GM19438 (cell line): Measurements from ENCODE around the gene SYNDIG1L.

Experiments
- ATAC-seq: cut with Tn5 transposase; IDR thresholded peaks from one replicate; pipeline ENCODE4 v1.9.1; 2021; ENCODE audit warnings: low read depth; ENCODE audit not compliant: unreplicated experiment

The SYNDIG1L gene

DNA sequence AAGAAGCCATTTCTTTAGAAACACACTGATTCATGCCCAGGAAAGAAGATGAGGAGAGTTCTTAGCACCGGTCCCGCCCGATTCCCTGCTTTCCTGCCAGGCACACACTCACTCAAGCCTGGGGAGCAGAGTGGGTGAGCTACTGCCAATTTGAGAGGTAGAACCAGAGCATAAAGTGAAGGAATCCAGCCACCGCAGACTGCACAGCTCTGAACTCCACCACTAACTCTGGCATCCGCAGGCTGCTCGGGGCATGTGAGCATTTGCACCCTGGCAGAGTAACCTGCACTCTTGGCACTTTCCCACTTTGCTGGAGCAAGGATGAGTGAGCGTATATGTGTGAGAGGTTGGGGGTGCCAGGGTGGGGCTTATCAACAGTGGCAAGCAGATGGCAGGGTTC, 4.0 kb upstream of the SYNDIG1L start:
- ATAC-seq: no peak

DNA sequence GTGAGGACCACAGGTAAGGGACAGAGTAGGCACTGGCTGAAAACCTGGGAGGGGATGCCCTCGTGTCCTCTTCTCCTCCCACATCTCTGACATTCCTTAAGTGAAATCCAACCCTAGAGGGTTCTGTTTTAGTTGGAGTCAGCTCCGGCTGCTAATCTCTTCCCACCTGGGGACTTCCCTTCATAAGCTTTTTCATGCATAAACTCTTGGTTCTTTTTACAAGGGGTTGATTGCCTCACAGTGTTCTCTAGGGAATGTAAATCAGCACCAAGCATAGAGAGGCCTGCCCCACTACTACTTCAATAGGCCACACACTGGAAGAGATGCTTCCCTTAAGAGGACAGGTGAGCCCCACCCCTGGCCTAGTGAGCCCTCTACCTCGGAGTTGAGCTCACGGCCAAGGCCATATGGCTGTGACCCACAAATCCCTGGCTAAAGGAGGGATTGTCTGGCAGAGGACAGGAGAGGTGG, 3.2 kb upstream of the SYNDIG1L start:
- no peak for ATAC-seq

DNA sequence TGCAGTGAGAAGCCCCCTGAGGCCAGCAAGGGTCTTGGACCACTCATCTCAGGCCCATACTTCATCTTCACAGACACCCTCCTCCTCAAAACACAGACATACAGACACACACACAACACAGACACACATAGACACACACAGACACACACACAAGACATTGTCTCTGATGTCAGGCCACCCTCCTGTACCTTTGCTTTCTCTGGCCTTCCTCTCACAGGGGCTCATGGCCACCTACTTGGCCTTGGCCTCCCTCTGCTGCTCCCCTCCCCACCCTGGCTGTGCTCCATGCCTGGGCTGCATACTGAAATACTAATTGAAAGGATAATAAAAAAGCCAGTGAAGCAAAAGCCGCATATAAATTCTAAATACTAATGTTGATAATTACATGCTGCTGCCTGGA, 1.6 kb upstream of the SYNDIG1L start:
- ATAC-seq: no peak

DNA sequence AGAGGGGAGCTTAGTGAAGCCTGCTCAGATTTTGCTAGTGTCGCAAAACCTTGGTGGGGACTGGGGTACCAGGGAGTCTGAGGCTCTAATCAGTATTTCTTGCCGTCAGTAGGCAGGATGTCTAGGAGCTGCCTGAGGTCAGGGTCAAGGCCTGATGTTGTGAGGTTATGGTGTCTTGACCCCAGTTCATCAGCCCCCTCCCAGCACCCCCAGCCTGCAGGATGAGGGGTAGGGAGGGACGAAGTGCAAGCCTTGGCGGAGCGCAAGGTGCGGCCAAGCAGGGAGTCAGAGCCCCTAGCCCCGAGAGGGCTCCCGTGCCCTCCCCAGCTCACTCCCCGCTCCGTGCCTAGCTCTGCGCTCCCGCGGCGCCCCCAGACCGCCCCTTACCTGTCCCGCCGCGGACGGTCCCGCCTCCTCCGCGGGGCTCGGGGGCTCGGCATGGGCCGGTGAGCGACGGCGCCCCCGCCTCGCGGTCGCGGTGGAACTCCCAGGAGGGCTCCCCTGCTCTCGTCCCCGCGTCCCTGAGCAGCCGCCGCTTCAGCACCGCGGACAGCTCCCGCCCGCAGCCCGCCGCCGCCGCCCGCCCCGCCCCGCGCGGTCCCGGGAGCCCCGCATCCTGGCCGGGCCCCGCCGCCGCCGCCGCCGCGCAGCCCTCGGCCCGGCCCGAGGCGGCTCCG, 347 bp downstream of the SYNDIG1L start:
- ATAC-seq: no peak

DNA sequence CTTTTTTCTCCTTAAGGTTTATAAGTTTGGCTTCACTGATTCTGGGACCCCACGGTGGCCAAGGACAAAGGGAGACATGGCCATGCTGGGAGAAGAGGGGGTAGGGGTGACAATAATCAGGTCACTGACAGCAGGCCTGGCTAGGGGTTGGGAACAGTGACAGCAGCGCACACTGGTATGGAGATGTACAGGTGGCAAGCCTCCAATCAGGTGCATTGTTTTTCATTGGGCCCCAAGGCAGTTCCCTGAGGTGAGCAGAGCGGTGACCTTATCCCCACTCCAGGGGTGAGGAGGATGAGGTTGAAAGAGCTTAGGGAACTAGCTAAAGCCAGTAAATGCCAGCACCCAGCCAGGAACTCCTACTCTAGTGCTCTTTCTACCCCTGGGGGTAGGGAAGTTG, 1.4 kb downstream of the SYNDIG1L start:
- ATAC-seq: no peak

DNA sequence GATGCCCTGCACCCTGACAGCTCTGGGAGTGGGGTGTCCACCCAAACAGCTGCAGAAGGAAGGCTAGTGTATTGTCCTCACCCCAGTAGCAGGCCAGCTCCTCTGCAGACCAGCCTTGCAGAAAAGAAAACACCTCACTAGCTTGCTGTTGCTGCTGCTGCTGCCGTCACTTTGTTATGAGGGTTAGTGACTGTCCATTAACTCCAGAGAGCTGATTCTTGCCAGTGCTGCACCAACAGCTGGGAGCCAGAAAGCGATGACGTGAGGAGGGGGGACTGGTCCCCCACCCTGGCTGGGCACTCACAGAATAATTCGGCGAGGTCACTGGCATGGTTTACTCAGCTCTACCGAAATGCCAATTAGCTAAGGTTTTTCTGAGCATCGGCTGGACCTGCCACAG, 2.8 kb downstream of the SYNDIG1L start:
- no peak for ATAC-seq

DNA sequence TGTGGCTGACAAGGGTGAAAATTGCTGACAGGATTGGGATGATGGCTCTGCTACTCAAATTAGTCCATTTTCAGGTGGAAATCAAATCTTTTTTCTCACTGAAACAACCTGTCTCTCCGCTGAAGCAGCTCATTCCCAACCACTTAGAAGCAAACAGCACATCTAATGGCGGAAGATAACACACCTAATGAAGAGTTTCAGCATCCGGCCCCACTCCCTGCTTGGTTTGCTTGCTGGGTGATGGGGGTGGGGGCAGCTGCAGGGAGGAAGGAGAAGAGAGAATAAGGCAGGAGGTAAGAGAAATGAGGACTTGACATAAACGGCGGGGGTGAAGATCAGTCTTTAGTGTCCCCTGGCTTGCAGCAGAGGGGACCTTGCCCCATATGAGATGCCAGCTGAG, 4.0 kb downstream of the SYNDIG1L start:
- no peak for ATAC-seq

DNA sequence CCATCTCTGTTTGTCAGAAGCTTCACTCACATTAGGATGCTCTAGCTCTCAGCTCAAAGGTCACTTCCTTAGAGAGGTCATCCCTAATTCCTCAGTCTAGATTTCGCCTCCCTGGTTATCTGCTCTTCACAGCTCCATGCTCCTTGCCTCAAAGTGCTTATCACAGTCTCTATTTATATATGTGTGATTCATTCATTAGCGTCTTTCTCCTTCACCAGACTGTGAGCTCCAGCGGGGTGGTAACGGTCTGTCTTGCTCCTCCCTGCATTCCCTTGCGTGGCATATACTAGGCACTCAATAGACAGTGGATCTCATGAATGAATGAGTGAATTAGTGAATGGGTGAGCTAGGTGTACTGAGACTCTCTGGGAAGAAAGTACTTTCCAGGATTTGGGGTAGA, 6.9 kb downstream of the SYNDIG1L start:
- no peak for ATAC-seq

DNA sequence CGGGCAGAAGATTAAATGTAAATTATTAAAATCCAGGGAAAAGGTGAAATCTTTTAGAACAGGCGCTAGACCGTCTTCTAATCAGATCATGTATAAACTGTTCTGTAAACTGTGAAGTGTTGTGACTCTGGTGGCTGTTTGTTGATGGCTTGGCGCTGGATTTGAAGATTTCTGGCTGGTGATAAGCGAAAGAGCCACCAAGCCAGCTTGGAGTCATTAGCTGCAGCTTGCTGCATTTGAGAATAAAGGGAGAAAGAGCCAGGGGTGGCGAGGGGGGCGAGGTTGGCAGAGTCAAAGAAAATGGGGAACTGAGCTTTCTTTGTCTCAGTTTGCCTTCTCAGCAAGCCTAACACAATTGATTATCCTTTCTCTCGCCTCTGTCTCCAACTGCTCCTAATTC, 8.0 kb downstream of the SYNDIG1L start:
- no peak for ATAC-seq

DNA sequence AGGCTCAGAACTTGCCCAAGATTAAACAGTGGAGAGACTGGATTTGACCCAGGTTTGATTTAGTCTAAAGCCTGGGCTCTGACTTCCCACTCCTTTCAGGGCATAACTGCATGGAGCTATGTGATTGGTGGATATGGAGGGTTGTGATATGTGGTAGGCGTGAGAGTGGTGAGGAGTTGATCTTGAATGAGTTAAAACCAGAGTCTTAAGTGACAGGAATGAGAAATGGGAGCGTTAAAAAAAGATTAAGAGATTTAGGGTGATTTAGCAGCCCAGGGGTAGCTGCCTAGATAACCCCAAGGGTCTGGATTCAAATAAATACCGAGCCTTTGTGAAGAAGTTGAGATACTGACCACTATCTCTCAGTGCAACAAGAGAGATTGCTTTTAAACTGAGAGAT, 8.4 kb downstream of the SYNDIG1L start:
- no peak for ATAC-seq

DNA sequence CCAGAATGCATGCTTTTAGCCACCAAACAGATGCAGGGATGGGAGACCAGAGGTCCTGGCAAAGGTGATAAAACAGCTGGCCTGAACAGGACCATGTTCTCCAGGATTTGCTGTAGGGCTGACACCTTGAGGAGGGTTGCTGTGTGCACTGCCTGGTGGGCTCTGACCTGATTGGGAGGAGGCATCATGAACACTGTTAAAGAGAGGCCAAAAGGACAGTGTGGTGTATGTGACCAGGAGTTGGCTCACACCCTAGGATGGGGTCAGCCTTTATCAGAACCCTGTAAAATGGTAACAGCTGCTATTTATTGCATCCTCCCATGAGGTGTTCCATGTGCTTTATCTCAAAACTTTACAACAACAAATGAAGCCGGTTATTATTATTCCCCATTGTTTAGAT, 8.8 kb downstream of the SYNDIG1L start:
- no peak for ATAC-seq

DNA sequence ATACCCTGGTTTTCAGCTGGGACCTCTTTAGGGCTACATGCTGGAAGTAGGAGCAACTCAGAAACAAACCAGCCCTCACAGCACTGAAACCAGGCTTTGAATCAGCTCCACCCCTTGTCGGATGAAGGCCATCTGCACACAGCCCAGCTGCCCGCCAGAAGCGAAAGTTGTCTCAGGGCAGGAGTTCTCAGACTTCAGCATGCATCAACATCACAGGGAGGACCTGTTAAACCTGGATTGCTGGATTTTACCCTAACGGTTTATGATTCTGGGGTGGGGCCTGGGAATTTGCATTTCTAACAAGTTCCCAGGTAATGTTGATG, 10.9 kb downstream of the SYNDIG1L start:
- no peak for ATAC-seq

DNA sequence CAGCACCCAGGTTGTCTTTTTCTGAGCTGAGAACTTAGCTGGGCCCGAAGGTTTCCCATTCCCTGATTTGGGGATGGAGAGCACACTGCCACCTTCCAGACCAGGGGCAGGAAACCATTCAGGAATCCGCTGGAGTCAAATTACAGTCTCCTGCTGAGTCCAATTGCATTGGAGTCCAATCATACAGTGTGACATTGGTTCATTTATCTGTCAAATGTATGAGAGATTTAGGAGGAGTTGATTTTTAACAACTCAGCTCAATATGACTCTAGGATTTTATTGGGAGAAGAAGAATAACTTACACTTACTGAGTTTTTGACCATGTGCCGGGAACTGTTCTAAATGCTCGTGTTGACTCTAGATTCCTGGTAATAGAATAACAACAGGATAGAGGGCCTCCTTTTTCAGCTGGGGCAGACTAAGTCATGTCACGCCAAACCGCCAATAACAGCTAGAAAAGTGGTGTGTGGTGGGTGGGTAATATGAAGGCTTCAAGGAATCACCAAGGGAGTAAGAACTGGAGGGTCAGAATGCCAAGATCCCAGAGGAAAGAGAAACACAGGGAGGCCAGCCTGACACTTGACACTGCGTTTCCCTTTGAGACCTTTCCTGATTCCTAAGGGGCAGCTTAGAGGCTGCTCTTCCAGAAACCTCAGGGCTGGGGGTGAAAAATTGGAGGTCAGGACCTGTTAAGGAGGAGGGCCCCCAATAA, 11.5 kb downstream of the SYNDIG1L start:
- ATAC-seq: no peak

DNA sequence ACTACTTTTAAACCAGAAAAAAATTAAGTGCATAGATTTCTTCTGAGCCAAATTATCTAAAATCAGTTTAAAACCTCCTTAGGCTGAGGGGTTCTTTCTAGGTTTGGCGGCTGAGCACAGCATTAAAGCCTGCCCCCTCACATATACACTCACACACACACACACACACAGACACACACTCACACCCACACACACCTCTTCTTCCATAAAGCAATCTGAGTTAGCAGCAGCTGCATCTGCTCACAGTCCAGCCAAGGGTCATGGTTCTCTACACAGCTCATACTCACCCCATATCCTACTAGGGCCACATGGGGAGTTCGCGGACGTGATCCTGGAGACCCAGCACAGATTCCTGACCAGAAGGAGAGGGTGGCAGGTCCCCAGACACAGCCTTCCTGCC, 12.4 kb downstream of the SYNDIG1L start:
- no peak for ATAC-seq

DNA sequence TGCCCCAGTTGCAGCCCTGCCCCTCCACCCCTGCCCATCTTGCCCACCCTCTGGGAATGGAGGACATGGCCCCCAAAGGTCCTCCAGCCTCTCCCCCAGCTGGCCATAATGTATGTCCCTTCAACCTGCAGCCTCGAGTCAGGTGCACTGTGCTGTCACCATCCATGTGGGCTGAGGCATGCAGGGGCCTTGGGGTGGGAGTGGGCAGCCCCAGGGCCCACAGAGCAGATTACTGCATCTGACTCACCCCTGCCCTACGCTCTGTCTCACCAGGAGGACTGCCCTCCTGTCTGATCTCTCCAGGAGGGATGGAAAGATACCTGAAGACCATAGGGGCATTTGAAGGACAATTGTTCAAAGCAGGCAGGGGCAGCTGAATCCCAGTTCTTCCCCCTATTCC, 13.3 kb downstream of the SYNDIG1L start:
- no peak for ATAC-seq

DNA sequence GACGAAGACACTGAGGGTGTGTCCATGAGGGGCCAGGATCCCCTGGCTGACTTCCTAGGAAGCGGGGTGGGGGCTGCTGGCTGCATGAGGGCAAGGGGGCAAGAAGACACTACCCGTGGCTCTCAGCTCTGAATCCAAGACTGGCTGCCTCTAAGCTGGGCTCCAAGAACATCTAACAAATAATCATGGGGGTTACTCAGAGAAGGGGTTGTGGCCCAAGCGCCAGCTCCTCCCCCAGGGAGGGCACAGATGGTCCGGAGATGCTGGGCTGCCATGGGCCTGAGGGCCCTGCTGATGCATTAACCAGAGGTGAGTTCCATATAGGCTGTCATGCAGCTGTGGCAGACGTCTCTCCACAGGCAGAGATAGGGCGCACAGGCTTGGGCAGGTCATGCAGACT, 14.3 kb downstream of the SYNDIG1L start:
- ATAC-seq: no peak

DNA sequence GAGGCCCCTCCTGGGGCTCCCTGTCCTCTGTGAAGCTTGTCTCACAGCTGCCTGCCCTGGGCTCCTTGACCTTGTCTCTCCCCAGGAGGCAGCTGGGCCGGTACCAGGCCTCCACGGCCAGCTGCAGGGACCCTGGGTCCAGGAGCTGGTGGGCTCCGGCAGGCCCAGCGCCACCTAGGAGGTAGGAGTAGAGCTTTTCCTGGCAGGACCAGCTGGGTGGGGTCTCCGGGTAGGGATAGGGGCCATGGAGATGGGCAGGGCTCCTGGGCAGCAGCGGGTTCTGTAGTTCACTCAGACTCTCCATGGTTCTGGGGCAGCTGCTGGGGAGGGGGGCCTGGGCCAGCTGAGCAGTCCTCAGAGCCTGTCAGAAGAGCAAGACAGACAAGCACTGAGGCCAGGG, 16.6 kb downstream of the SYNDIG1L start:
- no peak for ATAC-seq

DNA sequence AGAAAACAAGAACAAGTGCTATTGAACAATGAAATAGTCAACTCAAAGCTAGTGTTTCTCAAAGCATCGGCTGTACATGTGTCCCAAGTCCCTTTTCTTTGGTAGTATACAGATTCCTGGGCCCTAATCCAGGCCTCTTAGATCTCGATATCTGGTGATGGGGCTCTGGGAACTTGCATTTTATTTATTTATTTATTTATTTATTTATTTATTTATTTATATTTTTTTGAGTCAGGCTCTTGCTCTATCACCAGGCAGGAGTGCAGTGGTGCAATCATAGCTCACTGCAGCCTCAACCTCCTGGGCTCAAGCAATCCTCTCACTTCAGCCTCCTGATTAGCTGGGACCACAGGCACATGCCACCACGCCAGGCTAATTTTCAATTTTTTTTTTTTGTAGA, 17.1 kb downstream of the SYNDIG1L start:
- no peak for ATAC-seq

DNA sequence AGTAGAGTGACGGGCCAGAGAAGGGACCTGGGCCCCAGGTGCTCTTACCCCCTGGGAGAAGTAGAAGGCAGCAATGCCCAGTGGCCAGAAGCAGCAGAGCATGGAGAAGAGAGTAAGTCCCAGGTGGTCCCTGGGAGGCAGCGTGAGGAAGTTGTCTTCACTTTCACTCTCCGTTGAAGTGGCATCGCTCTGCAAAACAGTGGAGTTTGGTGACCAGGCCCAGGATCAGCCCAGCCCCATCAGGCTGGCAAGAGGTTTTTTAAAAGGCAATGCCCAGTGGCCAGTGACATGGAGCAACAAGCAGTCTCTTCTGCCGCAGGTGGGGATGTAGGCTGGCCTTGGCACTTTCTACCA, 18.2 kb downstream of the SYNDIG1L start:
- ATAC-seq: no peak

DNA sequence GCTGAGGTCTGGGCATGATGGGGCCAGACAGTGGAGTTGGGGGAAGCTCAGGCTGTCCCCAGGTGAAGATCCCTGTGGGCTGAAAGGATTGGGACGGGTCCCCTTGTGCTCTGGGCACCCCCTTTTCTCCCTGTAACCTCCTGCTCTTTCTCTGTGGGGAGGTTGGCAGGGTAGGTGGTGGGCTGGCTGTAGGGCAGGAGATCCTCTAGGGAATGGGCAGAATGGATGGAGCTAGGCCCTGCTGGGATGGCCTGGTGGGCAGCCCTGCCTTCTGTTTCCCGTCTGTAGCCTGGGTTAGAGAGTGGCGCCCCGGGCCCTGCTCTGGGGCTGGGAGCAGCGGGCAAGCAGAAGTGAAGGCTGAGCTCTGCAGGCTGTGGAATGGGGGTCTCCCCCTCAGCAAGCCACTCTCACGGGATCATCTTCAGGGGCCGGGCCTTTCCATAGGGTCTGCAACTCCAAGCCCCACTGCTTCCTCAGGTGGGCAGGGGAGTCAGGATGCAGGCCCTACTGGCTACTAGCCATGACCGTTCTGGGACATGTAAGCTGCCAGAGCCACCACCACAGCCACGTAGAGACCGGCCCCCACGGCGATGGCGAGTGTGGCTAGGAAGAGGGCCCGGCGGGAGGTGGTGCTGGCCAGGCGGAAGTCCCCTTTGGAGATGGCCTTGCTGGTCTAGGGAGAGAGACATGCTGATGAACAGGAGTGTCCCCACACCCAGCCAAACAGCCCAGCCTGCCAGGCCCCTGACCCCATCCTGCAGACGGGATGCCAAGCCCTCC, 18.8 kb downstream of the SYNDIG1L start:
- ATAC-seq: no peak

DNA sequence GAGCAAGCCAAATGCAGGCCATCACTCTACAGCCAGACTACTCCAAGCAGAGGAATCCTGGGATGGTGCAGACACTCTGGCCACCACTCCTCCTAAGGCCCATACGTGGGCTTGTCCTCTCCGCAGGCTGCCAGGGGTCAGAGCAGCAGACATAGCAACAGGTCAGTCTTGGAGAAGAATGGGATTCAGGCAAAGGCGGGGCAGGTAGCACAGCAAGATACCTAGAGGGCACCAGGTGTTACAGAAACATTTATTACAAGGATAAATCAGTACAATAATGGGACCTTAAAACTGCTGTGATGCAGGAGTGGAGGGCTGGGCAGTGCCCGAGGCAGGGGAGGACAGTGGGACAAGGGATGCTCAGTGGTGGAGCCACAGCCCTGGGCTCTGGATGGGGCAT, 20.3 kb downstream of the SYNDIG1L start:
- no peak for ATAC-seq

DNA sequence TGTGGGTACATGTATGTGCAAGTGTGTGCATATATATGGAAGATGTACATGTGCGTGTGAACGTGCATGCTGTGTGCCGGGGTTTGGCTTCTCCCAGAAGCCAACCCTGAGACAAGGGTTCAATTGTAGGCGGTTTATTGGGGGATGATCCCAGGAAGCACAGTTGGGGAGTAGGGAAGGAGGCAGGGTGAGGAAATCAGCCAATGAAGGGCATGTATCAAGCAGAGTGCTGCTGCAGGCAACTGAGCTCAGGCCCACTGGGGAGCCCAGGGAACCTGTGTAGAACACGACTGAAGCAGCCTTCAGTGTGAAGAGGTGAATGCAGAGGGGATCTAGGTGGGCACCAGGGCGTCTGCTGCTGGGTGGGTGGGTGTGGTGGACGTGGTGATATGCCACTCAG, 21.6 kb downstream of the SYNDIG1L start:
- ATAC-seq: no peak
